K562 (cell line): ENCODE data around the gene TMCC2. TPM values are rescaled to one million over a fixed set of nuclear protein-coding genes. Genes with fewer than 3 reads are reported as not detected.

ENCODE experiments used
- CHD7 ChIP-seq: fragments of 200-600 bp; sonication (generic); IDR thresholded peaks from one replicate; pipeline ENCODE4 v1.6.1; 2012; ENCODE audit warnings: mild to moderate bottlenecking, low read depth, low read length, inconsistent platforms
- HMBOX1 ChIP-seq: sonication (generic); IDR thresholded peaks from 2 replicates; pipeline ENCODE4 v1.6.1; 2016
- SMAD1 ChIP-seq: fragments of 150-350 bp; IDR thresholded peaks from 2 replicates; pipeline ENCODE4 v1.6.1; 2014; ENCODE audit warnings: low read length, low read depth; ENCODE audit not compliant: partially characterized antibody
- ZNF354B ChIP-seq: fragments of 250-450 bp; sonication (Bioruptor Pico); IDR thresholded peaks from 2 replicates; pipeline ENCODE4 v1.4.0; 2020
- polyA plus RNA-seq, 8 experiments: library from polyadenylated mRNA; depleted of rRNA in 4 of 8; stranded (reverse) in 5 of 8; unstranded in 3 of 8; fragments of >200 nt; fragmentation: Nextera tagmentation in 2 of 8; fragmentation: Illumina TruSeq in 1 of 8; extraction: Ambion mirVana in 2 of 8; extraction: Trizol in 1 of 8; gene quantifications; 2 replicates each; pipeline versions ENCODE4 v1.2.1 to v1.2.3, GENCODE V29; 2011 to 2014; ENCODE audit warnings: inconsistent platforms in 1 of 8, missing spikeins in 1 of 8
- total RNA-seq, 7 experiments: library from RNA; depleted of rRNA in 6 of 7; stranded (reverse); fragments of >200 nt in 6 of 7; fragmentation: Illumina TruSeq in 2 of 7; extraction: Trizol in 2 of 7; gene quantifications; 2 replicates each; pipeline versions ENCODE4 v1.2.1 to v1.2.3, GENCODE V29; 2011 to 2021; ENCODE audit warnings: low replicate concordance in 1 of 7
- TF ChIP-seq, protein P1 (sequence below): fragments of 250-450 bp; sonication (Bioruptor Pico); IDR thresholded peaks from 2 replicates; pipeline ENCODE4 v1.8.0; 2022; ENCODE audit warnings: inconsistent platforms
- TF ChIP-seq, protein P2 (sequence below): fragments of 250-450 bp; sonication (Bioruptor Pico); IDR thresholded peaks from 2 replicates; pipeline ENCODE4 v1.4.0; 2020; ENCODE audit warnings: mild to moderate bottlenecking
- TF ChIP-seq, protein P3 (sequence below), 2 experiments: fragments of 200-800 bp in 1 of 2; sonication (Bioruptor generic) in 1 of 2; sonication (generic) in 1 of 2; formaldehyde crosslinking in 1 of 2; IDR thresholded peaks in 1 of 2; conservative IDR thresholded peaks in 1 of 2; 2 replicates each; pipeline versions ENCODE4 v1.5.0 to v1.6.1; 2016 to 2020; ENCODE audit warnings: missing compliant biosample characterization in 1 of 2, missing genetic modification characterization in 1 of 2, missing genetic modification reagents in 1 of 2

The TMCC2 gene
- total and polyA plus RNA-seq, 9 of the 15 experiments (the other 6 are each of a cell fraction or from before 2014, with no cell fraction given) = 0.06 to 1.8 (median 0.98) TPM

GRCh38 chr1:205199090-205199930 lies 28.4 kb upstream of the TMCC2 start (continued):
- TF ChIP-seq CHD7 = no peak
- TF ChIP-seq, protein P1, sequence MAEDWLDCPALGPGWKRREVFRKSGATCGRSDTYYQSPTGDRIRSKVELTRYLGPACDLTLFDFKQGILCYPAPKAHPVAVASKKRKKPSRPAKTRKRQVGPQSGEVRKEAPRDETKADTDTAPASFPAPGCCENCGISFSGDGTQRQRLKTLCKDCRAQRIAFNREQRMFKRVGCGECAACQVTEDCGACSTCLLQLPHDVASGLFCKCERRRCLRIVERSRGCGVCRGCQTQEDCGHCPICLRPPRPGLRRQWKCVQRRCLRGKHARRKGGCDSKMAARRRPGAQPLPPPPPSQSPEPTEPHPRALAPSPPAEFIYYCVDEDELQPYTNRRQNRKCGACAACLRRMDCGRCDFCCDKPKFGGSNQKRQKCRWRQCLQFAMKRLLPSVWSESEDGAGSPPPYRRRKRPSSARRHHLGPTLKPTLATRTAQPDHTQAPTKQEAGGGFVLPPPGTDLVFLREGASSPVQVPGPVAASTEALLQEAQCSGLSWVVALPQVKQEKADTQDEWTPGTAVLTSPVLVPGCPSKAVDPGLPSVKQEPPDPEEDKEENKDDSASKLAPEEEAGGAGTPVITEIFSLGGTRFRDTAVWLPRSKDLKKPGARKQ (CRISPR knock-in tag) = no peak
- no peak for TF ChIP-seq SMAD1
- TF ChIP-seq, protein P2, sequence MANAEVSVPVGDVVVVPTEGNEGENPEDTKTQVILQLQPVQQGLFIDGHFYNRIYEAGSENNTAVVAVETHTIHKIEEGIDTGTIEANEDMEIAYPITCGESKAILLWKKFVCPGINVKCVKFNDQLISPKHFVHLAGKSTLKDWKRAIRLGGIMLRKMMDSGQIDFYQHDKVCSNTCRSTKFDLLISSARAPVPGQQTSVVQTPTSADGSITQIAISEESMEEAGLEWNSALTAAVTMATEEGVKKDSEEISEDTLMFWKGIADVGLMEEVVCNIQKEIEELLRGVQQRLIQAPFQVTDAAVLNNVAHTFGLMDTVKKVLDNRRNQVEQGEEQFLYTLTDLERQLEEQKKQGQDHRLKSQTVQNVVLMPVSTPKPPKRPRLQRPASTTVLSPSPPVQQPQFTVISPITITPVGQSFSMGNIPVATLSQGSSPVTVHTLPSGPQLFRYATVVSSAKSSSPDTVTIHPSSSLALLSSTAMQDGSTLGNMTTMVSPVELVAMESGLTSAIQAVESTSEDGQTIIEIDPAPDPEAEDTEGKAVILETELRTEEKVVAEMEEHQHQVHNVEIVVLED (CRISPR knock-in tag) = no peak
- no peak for TF ChIP-seq HMBOX1
- no peak for TF ChIP-seq ZNF354B (CRISPR knock-in tag)
- TF ChIP-seq, protein P3, sequence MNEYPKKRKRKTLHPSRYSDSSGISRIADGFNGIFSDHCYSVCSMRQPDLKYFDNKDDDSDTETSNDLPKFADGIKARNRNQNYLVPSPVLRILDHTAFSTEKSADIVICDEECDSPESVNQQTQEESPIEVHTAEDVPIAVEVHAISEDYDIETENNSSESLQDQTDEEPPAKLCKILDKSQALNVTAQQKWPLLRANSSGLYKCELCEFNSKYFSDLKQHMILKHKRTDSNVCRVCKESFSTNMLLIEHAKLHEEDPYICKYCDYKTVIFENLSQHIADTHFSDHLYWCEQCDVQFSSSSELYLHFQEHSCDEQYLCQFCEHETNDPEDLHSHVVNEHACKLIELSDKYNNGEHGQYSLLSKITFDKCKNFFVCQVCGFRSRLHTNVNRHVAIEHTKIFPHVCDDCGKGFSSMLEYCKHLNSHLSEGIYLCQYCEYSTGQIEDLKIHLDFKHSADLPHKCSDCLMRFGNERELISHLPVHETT (CRISPR knock-in tag; conservative IDR thresholded peaks at IDR 0.05 in 1 of 2, IDR thresholded peaks at IDR 0.05 in 1 of 2) = no peak
